Endothelial cell of umbilical vein (primary cell): ENCODE data around the gene PRKG1. TPM values are rescaled to one million over a fixed set of nuclear protein-coding genes. Genes with fewer than 3 reads are reported as not detected.

ENCODE experiments used
- BruUV-seq: library from RNA; stranded (reverse); fragments of 400-500 nt; replicated peaks from 2 replicates; lab custom pipeline; 2021; lab: Mats Ljungman, UMichigan
- CTCF ChIA-PET: fragments of 300-600, 350-600 bp; sonication (Branson Sonifier 250); formaldehyde crosslinking; loops from one replicate; lab custom pipeline; 2021; ENCODE audit warnings: antibody characterized with exemption, inconsistent platforms; lab: Charles Lee
- POLR2A ChIA-PET: fragments of 300-600, 350-600 bp; sonication (Branson Sonifier 250); formaldehyde crosslinking; loops from one replicate; lab custom pipeline; 2021; ENCODE audit warnings: antibody characterized with exemption, inconsistent platforms; lab: Charles Lee
- DNase-seq: peaks from one replicate; pipeline ENCODE4 v3.0.0-alpha.2; 2011; ENCODE audit warnings: low read depth, low spot score
- FAIRE-seq: peaks from 2 replicates; lab custom pipeline; 2011; peaks lifted over from hg19 to GRCh38; lab: Jason Lieb, UNC
- H2AFZ ChIP-seq: 2 replicates; pipeline ENCODE4 v1.6.0; 2012; ENCODE audit warnings: low read depth, low read length, control low read depth, inconsistent platforms
- H3K27ac ChIP-seq: 2 replicates; pipeline ENCODE4 v1.5.1; 2011; ENCODE audit warnings: low read depth, mild to moderate bottlenecking, control low read depth, low read length, moderate library complexity; ENCODE audit not compliant: insufficient read depth
- H3K27me3 ChIP-seq, 2 experiments: 2 replicates each; pipeline versions ENCODE4 v1.6.0 to v1.6.1; 2011; ENCODE audit warnings: low read length in 2 of 2, mixed read lengths in 1 of 2; ENCODE audit not compliant: control insufficient read depth in 2 of 2, insufficient read depth in 2 of 2
- H3K36me3 ChIP-seq, 2 experiments: 2 replicates in 1 of 2; 3 replicates in 1 of 2; pipeline ENCODE4 v1.5.1; 2011; ENCODE audit warnings: low read length in 2 of 2, mild to moderate bottlenecking in 1 of 2, moderate library complexity in 1 of 2; ENCODE audit not compliant: control insufficient read depth in 2 of 2, insufficient read depth in 2 of 2; ENCODE audit errors: extremely low read depth in 1 of 2
- H3K4me1 ChIP-seq: 3 replicates; pipeline ENCODE4 v1.5.1; 2011; ENCODE audit warnings: mild to moderate bottlenecking, low read length; ENCODE audit not compliant: control insufficient read depth, insufficient read depth; ENCODE audit errors: extremely low read depth
- H3K4me2 ChIP-seq: 2 replicates; pipeline ENCODE4 v1.6.1; 2011; ENCODE audit warnings: low read length, control low read depth, mixed read lengths; ENCODE audit not compliant: insufficient read depth
- H3K4me3 ChIP-seq, 3 experiments: fragments of 200-600 bp in 1 of 3; sonication (generic), shearing (Covaris generic) in 1 of 3; replicated peaks in 1 of 3; 2 replicates each; pipeline ENCODE4 v1.5.1; 2011 to 2016; ENCODE audit warnings: control low read depth in 3 of 3, low read length in 3 of 3, mild to moderate bottlenecking in 2 of 3, inconsistent platforms in 1 of 3, low read depth in 1 of 3, moderate library complexity in 1 of 3; ENCODE audit not compliant: insufficient read depth in 1 of 3
- H3K79me2 ChIP-seq: 2 replicates; pipeline ENCODE4 v1.6.0; 2012; ENCODE audit warnings: low read length, inconsistent platforms; ENCODE audit not compliant: control insufficient read depth, insufficient read depth
- H3K9ac ChIP-seq: replicated peaks from 2 replicates; pipeline ENCODE3; 2011; ENCODE audit warnings: low read length, control low read depth; ENCODE audit not compliant: insufficient read depth; ENCODE audit errors: extremely low read depth
- H3K9me1 ChIP-seq: replicated peaks from 3 replicates; pipeline ENCODE4 v1.6.0; 2011; ENCODE audit warnings: mild to moderate bottlenecking, low read length; ENCODE audit not compliant: control insufficient read depth, insufficient read depth; ENCODE audit errors: extremely low read depth
- H3K9me3 ChIP-seq: replicated peaks from 2 replicates; pipeline ENCODE4 v1.5.1; 2012; ENCODE audit warnings: low read length, inconsistent platforms; ENCODE audit not compliant: control insufficient read depth, insufficient read depth
- H4K20me1 ChIP-seq: replicated peaks from 2 replicates; pipeline ENCODE3; 2011; ENCODE audit warnings: mild to moderate bottlenecking, low read length; ENCODE audit not compliant: control insufficient read depth, insufficient read depth; ENCODE audit errors: extremely low read depth
- CTCF ChIP-seq, 2 donors: IDR thresholded peaks; 1 replicate in 1 of 2; 2 replicates in 1 of 2; pipeline ENCODE4 v1.5.1; 2011; ENCODE audit warnings: low read length in 2 of 2, mild to moderate bottlenecking in 2 of 2, moderate library complexity in 2 of 2, control low read depth in 1 of 2, inconsistent platforms in 1 of 2, low read depth in 1 of 2; ENCODE audit not compliant: insufficient read depth in 1 of 2; ENCODE audit errors: extremely low read depth in 1 of 2
- EZH2 ChIP-seq: IDR thresholded peaks from 2 replicates; pipeline ENCODE4 v1.6.1; 2012; ENCODE audit warnings: borderline replicate concordance, low read depth, mild to moderate bottlenecking, moderate library complexity, low read length, inconsistent platforms; ENCODE audit not compliant: severe bottlenecking
- FOS ChIP-seq: IDR thresholded peaks from 2 replicates; pipeline ENCODE4 v1.6.1; 2011; ENCODE audit warnings: mild to moderate bottlenecking, low read length, moderate library complexity, borderline replicate concordance; ENCODE audit not compliant: insufficient read depth
- GATA2 ChIP-seq: IDR thresholded peaks from 2 replicates; pipeline ENCODE4 v1.7.0; 2011; ENCODE audit warnings: low read depth, mild to moderate bottlenecking, moderate library complexity, mixed read lengths, low read length; ENCODE audit not compliant: insufficient read length, insufficient read depth
- JUN ChIP-seq: IDR thresholded peaks from 2 replicates; pipeline ENCODE4 v1.6.1; 2011; ENCODE audit warnings: borderline replicate concordance, low read depth; ENCODE audit not compliant: insufficient read length, insufficient read depth
- MAX ChIP-seq: IDR thresholded peaks from 2 replicates; pipeline ENCODE4 v1.6.1; 2011; ENCODE audit not compliant: insufficient read depth, insufficient read length
- MYC ChIP-seq: IDR thresholded peaks from one replicate; pipeline ENCODE4 v1.6.1; 2011; ENCODE audit warnings: mild to moderate bottlenecking, low read depth, low read length
- POLR2A ChIP-seq: IDR thresholded peaks from 2 replicates; pipeline ENCODE4 v1.6.1; 2012; ENCODE audit warnings: low read depth, mild to moderate bottlenecking, control low read depth, low read length
- POLR2AphosphoS5 ChIP-seq: IDR thresholded peaks from 2 replicates; pipeline ENCODE4 v1.6.1; 2012; ENCODE audit warnings: low read depth, mild to moderate bottlenecking, control low read depth, low read length, moderate library complexity; ENCODE audit not compliant: insufficient read depth
- dilution Hi-C: fragments of 300-500 bp; cut with MboI; formaldehyde crosslinking; loops from one replicate; pipeline ENCODE4 v1.15.0; 2019; ENCODE audit warnings: low sequenced_read_pairs; ENCODE audit not compliant: extremely low pct_ligation_motif_present
- intact Hi-C: fragments of 100-400 bp; cut with micrococcal nuclease; formaldehyde crosslinking; loops from one replicate; pipeline ENCODE4 v1.10.0; 2022
- polyA plus RNA-seq, 4 experiments: library from polyadenylated mRNA; depleted of rRNA in 3 of 4; stranded (reverse) in 3 of 4; unstranded in 1 of 4; fragments of >200 nt; gene quantifications; 2 replicates each; pipeline versions ENCODE4 v1.2.1 to v1.2.3, GENCODE V29; 2011 to 2012; ENCODE audit warnings: missing spikeins in 1 of 4
- total RNA-seq: library from RNA; stranded (reverse); gene quantifications from 2 replicates; pipeline ENCODE4 v1.2.3, GENCODE V29; 2021

PRKG1 gene
- total and polyA plus RNA-seq, 2 donors (not counting 3 experiments of a cell fraction or from before 2014, with no cell fraction given), result 0.01 to 0.18 TPM

- no peaks in the 10 kb centered on the region for H3K36me3 ChIP-seq
- H3K9me1 ChIP-seq, result no peaks in the 10 kb centered on the region
- intact Hi-C loops (loop anchor here (2.0 kb wide), 1 partner anchor 19 kb away; no protein-coding TSS in a partner anchor), dilution Hi-C loops (no loop called here)
- TF ChIP-seq JUN (no peak), MYC (no peak), FOS (no peak), GATA2 (no peak), POLR2AphosphoS5 (no peak), POLR2A (no peak), MAX (no peak), CTCF (IDR thresholded peaks at IDR 0.05; ENCODE audit: extremely low read depth in 1 of 2, insufficient read depth in 1 of 2, low read depth in 1 of 2, low read length in 2 of 2) (no peak), EZH2 (no peak)
- ChIA-PET CTCF (interaction anchor here (0.5 to 0.6 kb wide), 2 partner anchors 30 to 174 kb away, joined by 3 read pairs; no protein-coding TSS in a partner anchor), POLR2A (no interaction called here)
- no peaks in the 10 kb centered on the region for H3K27me3 ChIP-seq
- no peak for DNase-seq
- no peak overlapping the region for H2AFZ ChIP-seq
- no peak overlapping the region for H3K27ac ChIP-seq
- no peaks in the 10 kb centered on the region for H4K20me1 ChIP-seq
- no peak overlapping the region for H3K4me3 ChIP-seq
- no peaks in the 10 kb centered on the region for H3K79me2 ChIP-seq
- no peak overlapping the region for H3K9ac ChIP-seq
- BruUV-seq, result no TSS peak
- no peak for FAIRE-seq
- H3K4me1 ChIP-seq, result no peaks in the 10 kb centered on the region
- no peak overlapping the region for H3K4me2 ChIP-seq
- H3K9me3 ChIP-seq, result no peaks in the 10 kb centered on the region
Observed at GRCh38 chr10:51903675-51904074, 829.4 kb downstream of the PRKG1 start.
